ENCODE data around the gene CSF1.
"Not testable (repeated sequence)": the region's sequence is repeated elsewhere in the genome, so short reads cannot be mapped to it uniquely, and the experiment has no call there.

Gene CSF1

DNA sequence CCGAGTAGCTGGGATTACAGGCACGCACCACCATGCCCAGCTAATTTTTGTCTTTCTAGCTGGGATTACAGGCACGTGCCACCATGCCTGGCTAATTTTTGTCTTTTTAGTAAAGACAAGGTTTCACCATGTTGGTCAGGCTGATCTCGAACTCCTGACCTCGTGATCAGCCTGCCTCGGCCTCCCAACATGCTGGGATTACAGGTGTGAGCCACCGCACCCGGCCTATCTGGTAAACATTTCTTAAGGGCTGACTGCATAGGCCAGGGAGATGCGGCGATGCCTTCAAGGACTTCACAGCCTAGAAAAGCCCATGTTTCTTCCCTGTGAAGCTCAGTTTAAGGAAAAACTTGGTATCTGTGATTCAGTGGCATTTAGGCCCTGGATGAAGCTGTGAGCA lies 9.7 kb downstream of the CSF1 start:
- not testable (repeated sequence) for DNase-seq

DNA sequence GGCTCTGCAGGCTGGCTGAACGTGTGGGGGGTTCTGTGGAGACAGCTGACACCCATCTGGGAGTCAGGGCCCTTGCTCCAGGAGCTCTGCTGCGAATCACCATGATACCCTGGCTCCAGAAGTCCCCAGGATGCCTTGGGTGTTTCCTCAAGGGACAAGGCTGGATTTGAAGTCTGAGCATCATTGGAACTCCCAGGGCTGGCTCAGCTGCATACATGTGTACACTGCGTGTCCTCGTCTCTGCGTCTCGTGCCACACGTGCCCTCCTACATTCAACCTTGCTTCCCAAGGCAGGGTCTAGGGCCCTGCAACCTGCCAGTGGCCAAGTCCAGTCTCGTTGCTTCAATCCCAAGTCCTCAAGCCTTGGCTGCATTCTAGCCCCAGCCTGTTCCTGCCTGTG lies 11.7 kb downstream of the CSF1 start:
- no peak for DNase-seq

DNA sequence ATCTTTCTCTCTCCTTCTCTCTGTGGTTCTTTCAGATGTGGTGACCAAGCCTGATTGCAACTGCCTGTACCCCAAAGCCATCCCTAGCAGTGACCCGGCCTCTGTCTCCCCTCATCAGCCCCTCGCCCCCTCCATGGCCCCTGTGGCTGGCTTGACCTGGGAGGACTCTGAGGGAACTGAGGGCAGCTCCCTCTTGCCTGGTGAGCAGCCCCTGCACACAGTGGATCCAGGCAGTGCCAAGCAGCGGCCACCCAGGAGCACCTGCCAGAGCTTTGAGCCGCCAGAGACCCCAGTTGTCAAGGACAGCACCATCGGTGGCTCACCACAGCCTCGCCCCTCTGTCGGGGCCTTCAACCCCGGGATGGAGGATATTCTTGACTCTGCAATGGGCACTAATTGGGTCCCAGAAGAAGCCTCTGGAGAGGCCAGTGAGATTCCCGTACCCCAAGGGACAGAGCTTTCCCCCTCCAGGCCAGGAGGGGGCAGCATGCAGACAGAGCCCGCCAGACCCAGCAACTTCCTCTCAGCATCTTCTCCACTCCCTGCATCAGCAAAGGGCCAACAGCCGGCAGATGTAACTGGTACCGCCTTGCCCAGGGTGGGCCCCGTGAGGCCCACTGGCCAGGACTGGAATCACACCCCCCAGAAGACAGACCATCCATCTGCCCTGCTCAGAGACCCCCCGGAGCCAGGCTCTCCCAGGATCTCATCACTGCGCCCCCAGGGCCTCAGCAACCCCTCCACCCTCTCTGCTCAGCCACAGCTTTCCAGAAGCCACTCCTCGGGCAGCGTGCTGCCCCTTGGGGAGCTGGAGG lies 12.7 kb downstream of the CSF1 start:
- peak; percentile 60 for DNase-seq

DNA sequence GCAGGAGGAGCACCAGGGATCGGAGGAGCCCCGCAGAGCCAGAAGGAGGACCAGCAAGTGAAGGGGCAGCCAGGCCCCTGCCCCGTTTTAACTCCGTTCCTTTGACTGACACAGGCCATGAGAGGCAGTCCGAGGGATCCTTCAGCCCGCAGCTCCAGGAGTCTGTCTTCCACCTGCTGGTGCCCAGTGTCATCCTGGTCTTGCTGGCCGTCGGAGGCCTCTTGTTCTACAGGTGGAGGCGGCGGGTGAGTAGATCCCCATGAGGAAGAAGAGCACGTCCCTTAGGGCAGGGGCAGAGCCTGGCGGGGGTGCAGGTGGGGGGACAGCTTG lies 13.3 kb downstream of the CSF1 start:
- no peak for DNase-seq

DNA sequence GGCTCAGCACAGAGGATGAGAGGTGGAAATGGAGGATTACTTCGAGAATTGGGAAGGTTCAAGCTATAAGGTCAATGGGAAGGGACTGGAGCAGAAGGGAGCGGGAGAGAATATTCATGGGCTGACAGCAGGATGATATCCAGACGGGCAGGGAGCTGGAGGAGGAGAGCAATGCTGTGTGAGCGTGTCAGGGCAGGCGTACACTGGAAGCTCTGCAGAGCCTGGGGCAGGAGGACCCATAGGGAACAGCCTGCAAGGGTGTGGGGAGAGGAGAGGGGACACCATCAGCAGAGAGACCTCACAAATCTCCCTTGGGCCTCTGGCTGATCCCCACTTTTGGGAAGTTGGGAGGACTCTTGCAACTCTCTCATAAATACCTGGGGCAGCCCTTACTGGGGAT lies 13.7 kb downstream of the CSF1 start:
- DNase-seq: no peak

DNA sequence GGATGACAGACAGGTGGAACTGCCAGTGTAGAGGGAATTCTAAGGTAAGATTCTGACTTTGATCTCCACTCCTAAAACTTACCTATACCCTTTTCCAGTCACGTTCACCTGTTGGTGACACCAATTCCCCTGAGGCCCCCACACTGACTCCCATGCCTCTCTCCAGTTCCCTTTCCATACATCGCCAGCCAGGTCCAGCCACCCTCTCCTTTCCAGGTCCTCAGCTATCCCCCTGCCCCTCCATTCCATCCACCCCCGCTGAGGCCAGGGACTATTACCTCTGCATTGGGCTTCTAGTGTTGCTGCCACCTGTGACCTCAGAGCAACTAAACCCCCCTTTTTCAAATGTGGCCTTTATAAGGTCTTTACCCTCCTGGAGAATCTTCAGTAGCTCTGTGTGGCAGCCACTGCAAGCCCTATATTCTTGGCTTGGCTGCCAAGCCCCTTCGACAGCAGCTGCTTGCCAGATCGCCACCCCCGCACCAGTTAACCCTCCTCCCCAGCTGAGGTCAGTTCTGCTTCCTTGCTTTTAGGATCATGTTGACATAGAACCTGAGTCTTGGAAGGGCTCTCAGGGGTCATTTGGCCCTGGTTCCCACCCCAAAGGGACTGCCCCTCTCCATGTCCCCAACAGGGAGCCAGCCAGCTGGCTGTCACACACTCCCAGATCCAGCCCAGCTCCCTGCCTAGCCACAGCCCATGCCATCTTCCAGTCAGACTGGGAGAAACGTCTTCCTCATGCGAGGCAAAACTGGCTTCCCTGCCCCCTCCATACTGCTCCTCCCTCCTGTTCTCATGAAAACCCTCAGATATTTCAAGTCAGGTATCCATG lies 14.7 kb downstream of the CSF1 start:
- no peak for DNase-seq

DNA sequence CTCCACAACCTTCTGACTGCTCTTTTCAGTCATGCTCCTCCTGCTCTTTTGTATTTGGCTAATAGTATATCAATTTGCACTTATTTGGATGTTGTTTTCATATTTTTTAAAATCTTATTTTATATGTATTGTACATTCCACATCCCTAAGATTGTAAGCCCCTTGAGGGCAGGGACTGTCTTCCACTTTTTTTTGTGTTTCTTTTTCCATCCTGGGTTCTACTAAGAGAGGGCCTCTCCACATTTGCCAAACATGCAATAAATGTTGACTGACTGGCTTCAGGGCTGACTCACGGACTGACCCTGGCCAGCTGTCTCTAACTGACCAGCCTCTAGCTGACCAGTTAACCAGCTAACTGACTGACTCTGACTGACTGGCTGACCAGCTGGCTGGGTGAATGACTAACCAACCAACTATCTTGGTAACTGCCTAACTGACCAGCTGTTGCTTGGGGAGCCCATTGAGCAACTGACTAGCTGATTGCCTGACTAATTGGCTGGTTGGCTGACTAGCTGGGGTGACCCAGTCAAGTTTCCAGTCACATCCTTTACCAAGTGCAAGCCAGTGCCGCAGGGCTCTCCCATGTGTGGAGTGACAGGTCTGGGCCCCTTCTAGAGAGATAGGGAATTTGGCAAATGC lies 16.1 kb downstream of the CSF1 start:
- no peak for DNase-seq

DNA sequence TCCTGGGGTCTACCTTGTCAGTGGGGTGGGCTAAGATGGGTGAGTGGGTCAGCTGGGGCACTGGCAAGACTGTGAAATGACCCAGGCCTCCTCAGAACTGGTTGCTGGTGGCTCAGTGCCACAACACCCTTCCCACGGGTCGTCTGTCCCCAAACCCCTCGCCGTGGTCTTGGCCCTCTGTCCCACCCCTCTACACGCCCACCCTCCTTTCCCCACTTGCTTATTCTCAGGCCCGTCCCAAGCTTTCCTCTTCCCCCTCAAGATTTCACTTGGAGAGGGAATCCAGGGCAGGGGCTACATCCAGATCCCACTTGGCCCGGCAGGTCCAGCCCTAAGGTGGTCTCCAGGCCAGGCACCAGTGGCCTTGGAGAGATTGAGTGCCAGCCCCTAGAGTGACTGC lies 16.7 kb downstream of the CSF1 start:
- DNase-seq: no peak

DNA sequence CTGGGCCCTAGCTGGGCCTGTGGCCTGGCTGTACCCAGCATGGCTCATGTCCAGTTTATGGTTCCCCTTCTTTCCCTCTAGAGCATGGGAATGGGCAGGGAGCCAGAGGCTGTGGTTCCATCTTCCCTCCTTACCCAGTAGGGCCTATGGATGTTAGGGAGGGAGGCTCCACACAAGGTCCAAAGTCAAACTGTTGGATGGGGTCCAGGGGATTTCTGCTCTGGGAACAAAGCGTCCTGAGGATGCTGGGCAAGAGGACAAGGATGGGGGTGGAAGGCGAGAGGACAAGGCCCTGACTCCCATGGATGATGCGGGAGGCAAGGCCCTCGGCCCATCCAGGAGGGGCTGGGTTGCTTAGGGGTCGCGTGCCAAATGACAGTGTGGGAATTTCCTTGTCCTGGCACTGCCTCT lies 17.3 kb downstream of the CSF1 start:
- DNase-seq: no peak

DNA sequence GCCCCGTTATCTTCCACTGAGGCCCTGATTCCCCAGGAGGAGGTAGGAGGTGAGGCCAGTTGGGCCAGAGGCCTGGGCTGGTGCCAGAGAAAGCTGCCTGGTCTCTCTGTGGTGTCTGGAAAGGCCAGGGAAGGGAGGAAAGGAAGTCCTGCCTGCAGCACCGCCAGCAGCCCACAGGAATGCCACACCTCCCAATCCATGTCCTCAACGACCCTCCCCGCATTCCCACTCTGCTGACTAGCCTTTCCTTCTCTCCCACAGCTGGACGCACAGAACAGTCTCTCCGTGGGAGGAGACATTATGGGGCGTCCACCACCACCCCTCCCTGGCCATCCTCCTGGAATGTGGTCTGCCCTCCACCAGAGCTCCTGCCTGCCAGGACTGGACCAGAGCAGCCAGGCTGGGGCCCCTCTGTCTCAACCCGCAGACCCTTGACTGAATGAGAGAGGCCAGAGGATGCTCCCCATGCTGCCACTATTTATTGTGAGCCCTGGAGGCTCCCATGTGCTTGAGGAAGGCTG lies 18.0 kb downstream of the CSF1 start:
- DNase-seq: no peak

DNA sequence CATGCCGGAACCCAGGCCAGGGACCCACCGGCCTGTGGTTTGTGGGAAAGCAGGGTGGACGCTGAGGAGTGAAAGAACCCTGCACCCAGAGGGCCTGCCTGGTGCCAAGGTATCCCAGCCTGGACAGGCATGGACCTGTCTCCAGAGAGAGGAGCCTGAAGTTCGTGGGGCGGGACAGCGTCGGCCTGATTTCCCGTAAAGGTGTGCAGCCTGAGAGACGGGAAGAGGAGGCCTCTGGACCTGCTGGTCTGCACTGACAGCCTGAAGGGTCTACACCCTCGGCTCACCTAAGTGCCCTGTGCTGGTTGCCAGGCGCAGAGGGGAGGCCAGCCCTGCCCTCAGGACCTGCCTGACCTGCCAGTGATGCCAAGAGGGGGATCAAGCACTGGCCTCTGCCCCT lies 18.5 kb downstream of the CSF1 start:
- no peak for DNase-seq

DNA sequence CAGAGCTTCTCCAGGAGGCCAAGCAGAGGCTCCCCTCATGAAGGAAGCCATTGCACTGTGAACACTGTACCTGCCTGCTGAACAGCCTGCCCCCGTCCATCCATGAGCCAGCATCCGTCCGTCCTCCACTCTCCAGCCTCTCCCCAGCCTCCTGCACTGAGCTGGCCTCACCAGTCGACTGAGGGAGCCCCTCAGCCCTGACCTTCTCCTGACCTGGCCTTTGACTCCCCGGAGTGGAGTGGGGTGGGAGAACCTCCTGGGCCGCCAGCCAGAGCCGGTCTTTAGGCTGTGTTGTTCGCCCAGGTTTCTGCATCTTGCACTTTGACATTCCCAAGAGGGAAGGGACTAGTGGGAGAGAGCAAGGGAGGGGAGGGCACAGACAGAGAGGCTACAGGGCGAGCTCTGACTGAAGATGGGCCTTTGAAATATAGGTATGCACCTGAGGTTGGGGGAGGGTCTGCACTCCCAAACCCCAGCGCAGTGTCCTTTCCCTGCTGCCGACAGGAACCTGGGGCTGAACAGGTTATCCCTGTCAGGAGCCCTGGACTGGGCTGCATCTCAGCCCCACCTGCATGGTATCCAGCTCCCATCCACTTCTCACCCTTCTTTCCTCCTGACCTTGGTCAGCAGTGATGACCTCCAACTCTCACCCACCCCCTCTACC lies 19.1 kb downstream of the CSF1 start:
- no peak for DNase-seq

DNA sequence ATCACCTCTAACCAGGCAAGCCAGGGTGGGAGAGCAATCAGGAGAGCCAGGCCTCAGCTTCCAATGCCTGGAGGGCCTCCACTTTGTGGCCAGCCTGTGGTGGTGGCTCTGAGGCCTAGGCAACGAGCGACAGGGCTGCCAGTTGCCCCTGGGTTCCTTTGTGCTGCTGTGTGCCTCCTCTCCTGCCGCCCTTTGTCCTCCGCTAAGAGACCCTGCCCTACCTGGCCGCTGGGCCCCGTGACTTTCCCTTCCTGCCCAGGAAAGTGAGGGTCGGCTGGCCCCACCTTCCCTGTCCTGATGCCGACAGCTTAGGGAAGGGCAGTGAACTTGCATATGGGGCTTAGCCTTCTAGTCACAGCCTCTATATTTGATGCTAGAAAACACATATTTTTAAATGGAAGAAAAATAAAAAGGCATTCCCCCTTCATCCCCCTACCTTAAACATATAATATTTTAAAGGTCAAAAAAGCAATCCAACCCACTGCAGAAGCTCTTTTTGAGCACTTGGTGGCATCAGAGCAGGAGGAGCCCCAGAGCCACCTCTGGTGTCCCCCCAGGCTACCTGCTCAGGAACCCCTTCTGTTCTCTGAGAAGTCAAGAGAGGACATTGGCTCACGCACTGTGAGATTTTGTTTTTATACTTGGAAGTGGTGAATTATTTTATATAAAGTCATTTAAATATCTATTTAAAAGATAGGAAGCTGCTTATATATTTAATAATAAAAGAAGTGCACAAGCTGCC lies 19.8 kb downstream of the CSF1 start:
- DNase-seq: no peak

DNA sequence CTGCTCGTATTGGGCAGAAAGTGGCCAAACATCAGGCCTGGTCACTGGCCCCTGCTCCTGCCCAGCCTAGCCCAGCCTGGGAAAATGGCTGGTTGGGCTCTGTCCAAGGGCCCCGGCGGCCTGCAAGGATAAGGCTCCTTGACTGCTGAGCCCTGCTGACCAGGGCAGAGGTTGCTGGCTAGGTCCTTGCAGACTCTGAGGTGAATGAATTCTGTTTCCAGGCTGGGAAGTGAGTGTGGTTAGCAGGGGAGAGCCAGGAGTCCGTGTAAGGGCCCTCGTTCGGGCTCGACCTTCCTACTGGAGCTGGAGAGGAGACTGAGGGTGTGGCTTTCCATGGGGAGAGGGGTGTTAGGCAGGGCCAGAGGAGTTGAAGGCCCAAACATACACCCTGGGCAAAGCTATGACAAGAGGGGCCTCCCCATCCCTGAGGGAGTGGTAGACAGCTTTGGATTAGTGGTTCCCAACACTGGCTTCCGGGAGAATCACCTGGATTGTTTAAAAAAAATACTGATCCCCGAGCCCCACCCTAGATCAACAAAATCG lies 20.6 kb downstream of the CSF1 start:
- DNase-seq: no peak

DNA sequence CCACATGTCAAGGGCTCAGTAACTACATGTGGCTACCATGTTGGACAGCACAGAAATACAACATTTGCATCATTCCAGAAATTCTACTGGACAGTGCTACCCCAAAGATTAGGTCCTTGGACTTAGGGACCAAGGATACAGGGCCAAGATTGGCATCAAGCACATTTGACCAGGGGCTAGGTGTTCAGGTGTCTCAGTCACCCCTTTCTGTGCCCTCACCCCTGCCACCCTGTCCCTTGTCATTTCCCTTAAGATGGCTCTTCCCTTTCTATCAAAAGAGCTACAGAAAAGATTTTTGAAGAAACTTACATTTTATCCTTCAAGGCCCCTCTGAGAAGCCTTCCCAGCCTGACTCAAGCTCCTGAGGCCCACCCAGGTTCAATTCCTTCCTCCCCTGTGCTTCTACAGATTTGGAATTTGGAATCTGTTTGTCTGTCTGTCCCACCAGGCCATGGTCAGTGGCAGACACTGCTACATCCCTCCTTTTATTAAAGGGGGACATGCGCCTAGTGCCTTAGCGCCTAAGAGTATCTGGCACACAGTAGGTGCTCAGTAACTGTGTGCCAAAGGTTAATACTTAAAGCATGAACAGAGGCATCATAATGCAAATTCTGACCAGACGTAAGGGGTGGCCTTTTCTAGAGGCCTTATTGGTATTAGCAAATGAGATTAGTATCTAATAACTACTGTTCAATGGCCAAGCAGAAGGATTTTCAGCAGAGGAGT lies 21.4 kb downstream of the CSF1 start:
- no peak for DNase-seq

DNA sequence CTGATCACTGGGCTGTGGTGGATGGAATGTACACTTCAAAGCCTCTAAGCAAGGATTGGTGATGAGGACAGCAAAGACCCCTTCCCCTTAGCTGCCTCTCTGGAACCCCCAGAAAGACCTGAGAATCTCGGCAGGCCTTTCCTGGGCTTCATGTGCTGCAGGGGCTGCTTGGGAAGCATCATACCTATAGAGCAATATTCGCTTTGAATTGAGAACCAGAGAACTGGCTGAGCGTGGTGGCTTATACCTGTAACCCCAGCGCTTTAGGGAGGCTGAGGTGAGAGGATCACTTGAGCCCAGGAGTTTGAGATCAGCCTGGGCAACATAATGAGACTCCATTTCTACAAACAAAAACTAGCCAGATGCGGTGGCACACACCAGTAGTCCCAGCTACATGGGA lies 22.0 kb downstream of the CSF1 start:
- no peak for DNase-seq

DNA sequence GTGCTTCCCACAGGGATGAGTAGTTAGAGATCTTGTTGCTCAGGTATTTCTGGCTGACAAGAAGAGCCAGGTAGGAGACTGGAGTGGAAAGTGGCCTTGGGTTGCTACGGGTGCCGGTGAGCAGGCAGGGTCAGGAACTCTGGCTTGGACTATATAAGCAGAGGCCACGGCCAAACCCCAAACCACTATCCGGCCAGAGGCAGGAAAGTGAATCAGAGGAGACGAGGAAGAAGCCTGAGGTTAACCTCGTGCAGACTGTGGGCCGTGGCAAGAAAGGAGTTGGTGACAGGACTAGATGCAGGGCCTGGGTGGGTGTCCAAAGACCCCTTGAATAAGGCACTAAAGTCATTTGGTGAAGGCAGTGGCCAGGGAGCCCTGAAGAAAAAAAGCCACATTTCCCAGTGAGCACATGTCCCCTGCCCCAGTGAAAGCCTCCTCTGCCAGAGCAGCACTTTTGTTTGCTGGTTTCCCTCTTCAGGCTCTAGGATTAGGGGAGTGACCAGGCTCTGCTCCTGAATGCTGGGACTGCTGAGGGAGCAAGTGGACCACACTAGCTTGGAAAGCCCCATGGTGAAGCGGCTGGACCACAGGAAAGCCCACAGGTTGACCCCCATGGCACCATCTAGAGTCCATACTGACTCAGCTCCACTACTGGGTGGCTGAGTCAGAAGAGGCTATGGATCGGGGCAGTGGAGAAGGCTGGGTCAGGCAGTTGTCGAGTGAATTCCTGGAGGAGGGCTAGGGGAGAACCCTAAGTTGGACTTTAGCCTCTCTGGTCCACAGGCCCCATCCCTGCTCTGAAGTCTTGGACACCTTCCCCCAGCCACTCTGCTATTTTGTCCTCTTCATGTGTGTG lies 23.4 kb downstream of the CSF1 start:
- no peak for DNase-seq

DNA sequence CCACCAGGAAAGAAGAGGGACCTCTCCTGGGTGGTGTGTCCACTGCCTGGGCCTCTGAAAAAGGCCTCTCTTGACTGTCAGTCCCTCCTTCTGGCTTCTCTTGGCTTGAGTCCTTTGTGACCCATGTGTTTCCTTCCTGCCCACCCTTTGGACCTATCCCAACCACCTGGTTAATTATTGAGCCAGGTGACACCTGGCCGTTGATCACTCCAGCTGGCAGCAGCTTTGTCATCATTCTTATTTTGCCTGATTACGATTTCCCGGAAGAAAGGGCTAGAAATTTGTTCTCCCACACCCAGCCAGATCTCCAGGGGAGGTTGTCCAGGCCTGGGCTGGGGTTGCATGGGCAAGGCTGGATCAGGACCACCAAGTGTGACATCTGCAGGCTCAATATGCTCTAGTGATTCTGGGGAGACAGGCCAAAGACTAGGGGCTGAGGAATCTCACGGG lies 24.8 kb downstream of the CSF1 start:
- no peak for DNase-seq

DNA sequence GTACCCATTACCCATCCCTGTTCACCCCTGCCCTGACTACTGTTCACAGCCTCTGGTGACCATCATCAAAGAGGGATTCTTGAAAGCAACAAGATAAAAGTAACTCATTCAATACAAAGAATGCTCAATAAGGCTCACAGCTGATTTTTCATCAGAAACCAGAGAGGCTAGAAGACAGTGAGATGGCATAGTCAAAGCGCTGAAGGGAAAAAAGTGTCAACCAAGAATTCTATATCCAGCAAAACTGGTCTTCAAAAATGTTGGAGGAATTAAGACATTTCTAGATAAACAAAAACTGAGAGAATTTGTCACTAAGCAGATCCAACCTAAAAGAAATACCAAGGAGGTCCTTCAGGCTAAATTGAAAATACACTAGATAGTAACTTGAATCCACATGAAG lies 27.1 kb downstream of the CSF1 start:
- DNase-seq: no peak

DNA sequence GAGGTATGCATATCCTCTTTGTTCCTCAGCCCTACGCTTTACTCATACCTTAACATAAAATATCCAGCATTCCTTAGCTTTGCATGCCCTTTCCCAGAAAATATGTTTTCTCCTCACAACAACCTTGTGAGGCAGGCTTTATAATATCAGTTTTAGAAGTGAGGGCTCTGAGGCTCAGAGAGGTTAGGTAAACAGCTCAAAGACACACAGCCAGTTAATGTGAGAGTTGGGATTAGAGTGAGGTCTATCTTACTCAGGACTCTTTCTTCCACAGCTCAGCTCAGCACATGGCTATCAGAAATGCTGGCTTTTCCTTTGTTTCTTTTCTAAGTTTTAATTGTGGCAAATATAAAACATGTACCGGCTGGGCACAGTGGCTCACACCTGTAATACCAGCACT lies 27.9 kb downstream of the CSF1 start:
- DNase-seq: no peak

Measured in 8988T (cell line).